ENCODE measurements around the gene THSD7A.

Gene THSD7A

GRCh38 chr7:11427686-11428273, 404.2 kb downstream of the THSD7A start:
- TF ChIP-seq CTCF (IDR thresholded peaks at IDR 0.05; ENCODE audit: low read depth, low read length) = no peak

GRCh38 chr7:11424006-11424405, 408.0 kb downstream of the THSD7A start:
- no peak for TF ChIP-seq CTCF (IDR thresholded peaks at IDR 0.05; ENCODE audit: low read depth, low read length)
- H3K4me3 ChIP-seq (ENCODE audit: low read depth, low read length) = no peak overlapping the region

More at GRCh38 chr7:11427686-11428273, 404.2 kb downstream of the THSD7A start:
- no peak overlapping the region for H3K4me3 ChIP-seq (ENCODE audit: low read depth, low read length)

DNA sequence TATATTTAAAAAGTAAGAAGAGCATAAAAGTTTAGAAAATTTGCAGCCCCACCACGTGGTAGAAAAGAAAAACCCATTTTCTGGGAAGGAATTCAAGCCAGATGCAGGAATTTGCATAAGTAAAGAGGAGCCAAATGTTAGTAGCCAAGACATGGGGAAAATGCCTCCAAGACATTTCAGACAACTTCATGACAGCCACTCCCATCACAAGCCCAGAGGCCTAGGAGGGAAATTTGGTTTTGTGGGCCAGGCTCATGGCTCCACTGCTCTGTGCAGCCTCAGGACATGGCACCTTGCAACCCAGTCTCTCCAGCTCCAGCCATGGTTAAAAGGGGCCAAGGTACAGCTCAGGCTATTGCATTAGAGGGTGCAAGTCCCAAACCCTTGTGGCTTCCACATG, 411.9 kb downstream of the THSD7A start:
- no peak overlapping the region for H3K4me3 ChIP-seq (ENCODE audit: low read depth, low read length)
- TF ChIP-seq CTCF (IDR thresholded peaks at IDR 0.05; ENCODE audit: low read depth, low read length) = no peak

DNA sequence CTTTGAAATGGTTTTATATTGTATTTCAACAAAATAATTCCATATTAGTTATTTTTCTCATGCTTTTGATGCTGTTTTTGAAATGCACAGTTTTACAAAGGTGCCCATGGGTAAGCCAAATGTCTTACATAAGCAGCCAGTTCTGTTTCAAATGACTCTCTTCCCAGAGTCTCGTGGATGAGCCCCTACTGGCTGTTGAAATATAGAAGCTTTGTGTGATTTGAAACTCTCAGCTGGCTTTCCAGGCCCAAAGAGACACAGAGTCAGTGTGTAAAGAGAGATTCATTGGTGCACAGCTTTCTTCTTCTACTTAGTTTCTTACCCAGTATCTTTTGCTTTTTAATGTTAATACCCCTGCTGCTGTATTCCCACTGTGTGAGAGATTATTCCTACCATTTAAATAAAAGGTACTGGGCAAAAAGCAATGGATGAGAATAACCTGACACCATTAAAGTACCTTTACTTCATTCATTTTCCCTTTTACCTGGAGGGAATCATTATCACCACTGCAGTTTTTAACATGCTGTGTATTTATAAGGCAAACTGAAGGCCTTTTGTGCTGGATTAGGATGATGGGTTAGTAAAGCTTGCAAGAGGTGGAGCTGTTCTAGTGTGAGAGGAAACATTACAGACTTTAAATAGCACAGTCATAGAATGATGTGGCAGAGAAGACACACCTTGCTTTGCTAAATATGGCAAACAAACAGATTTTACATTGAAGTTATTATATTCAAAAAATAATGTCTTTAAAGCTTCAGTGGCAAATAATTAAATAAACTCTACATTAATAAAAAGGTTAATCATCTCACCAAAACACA, 415.1 kb downstream of the THSD7A start:
- H3K4me3 ChIP-seq (ENCODE audit: low read depth, low read length) = no peak overlapping the region
- TF ChIP-seq CTCF (IDR thresholded peaks at IDR 0.05; ENCODE audit: low read depth, low read length) = no peak

- no peak overlapping the region for H3K4me3 ChIP-seq (ENCODE audit: low read depth, low read length)
- no peak for TF ChIP-seq CTCF (IDR thresholded peaks at IDR 0.05; ENCODE audit: low read depth, low read length)
Measured at GRCh38 chr7:11415101-11415500, 416.9 kb downstream of the THSD7A start.

DNA sequence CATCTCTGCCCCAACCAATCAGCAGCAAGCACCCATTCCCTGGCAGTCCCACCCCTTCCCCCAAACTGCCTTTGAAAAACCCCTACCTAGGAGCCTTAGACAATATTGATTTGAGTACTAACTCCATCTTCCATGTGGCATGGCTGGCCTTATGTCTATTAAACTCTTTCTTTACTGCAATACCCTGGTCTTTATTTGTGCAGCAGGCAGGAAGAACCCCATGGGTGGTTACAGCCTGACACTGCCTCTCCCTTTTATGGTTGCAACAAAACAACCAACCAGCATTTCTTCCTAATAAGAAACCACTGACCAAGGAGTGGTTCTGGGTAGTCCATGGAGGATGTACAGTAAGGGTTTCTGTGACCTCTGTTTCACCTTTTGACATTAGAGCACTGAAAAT, 418.1 kb downstream of the THSD7A start:
- no peak overlapping the region for H3K4me3 ChIP-seq (ENCODE audit: low read depth, low read length)
- TF ChIP-seq CTCF (IDR thresholded peaks at IDR 0.05; ENCODE audit: low read depth, low read length) = no peak

DNA sequence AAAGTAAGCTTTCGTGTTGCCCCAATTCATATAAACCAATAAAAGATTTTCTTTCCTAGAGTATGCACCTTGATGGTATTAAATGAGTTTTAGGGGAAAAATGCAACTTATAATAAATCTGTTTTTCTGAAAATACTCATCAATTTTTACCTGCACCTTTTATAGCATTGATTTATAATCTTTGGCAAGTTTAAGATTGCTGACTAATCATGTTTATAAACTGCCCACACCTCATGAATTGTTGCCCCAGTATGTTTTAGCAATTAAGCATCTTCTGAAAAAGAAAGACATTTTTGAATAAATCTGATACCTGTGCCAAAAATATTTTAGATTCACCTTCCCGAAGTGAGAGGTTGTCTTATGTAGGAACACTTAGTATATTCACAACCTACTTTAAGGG, 420.0 kb downstream of the THSD7A start:
- no peak overlapping the region for H3K4me3 ChIP-seq (ENCODE audit: low read depth, low read length)
- no peak for TF ChIP-seq CTCF (IDR thresholded peaks at IDR 0.05; ENCODE audit: low read depth, low read length)
